GM19025 (cell line): ENCODE data around the gene LRRC27.
"Not testable (repeated sequence)": the region's sequence is repeated elsewhere in the genome, so short reads cannot be mapped to it uniquely, and the experiment has no call there.

Experiments used
- ATAC-seq: cut with Tn5 transposase; IDR thresholded peaks from one replicate; pipeline ENCODE4 v1.9.1; 2021; ENCODE audit warnings: mild to moderate bottlenecking, low read depth, moderate library complexity; ENCODE audit not compliant: unreplicated experiment

The LRRC27 gene

GRCh38 chr10:132385721-132386418 lies 53.9 kb downstream of the LRRC27 start:
- ATAC-seq, result no peak

- ATAC-seq, result no peak
These were observed 54.4 kb downstream of the LRRC27 start for GRCh38 chr10:132386419-132386831.

GRCh38 chr10:132386896-132387295 lies 54.9 kb downstream of the LRRC27 start:
- ATAC-seq, result not testable (repeated sequence)

- ATAC-seq, result no peak
These were observed 55.8 kb downstream of the LRRC27 start for GRCh38 chr10:132387764-132388210.

GRCh38 chr10:132388891-132389432 lies 57.0 kb downstream of the LRRC27 start:
- ATAC-seq, result no peak

- no peak for ATAC-seq
These were observed 57.6 kb downstream of the LRRC27 start for GRCh38 chr10:132389433-132390169.

GRCh38 chr10:132390170-132390920 lies 58.4 kb downstream of the LRRC27 start:
- ATAC-seq, result no peak

GRCh38 chr10:132390921-132391675 lies 59.1 kb downstream of the LRRC27 start:
- ATAC-seq, result no peak

- no peak for ATAC-seq
These were observed 59.7 kb downstream of the LRRC27 start for GRCh38 chr10:132391676-132392020.

- ATAC-seq, result no peak
These were observed 60.3 kb downstream of the LRRC27 start for GRCh38 chr10:132392184-132392800.

- no peak for ATAC-seq
These were observed 61.1 kb downstream of the LRRC27 start for GRCh38 chr10:132392811-132393694.

- no peak for ATAC-seq
These were observed 61.7 kb downstream of the LRRC27 start for GRCh38 chr10:132393695-132394181.

GRCh38 chr10:132394201-132394811 lies 62.3 kb downstream of the LRRC27 start:
- ATAC-seq, result no peak

GRCh38 chr10:132394936-132395703 lies 63.1 kb downstream of the LRRC27 start:
- ATAC-seq, result no peak

GRCh38 chr10:132395704-132396493 lies 63.9 kb downstream of the LRRC27 start:
- no peak for ATAC-seq

- ATAC-seq, result peak; percentile 38
These were observed 64.6 kb downstream of the LRRC27 start for GRCh38 chr10:132396494-132397035.
